GM21825 (cell line): Measurements from ENCODE around the gene RPS26.
A peak's percentile ranks its signal among the peaks of the same experiment; 100 is the strongest.
"Not testable (repeated sequence)": the region's sequence is repeated elsewhere in the genome, so short reads cannot be mapped to it uniquely, and the experiment has no call there.

Experiments
- ATAC-seq: cut with Tn5 transposase; IDR thresholded peaks from one replicate; pipeline ENCODE4 v1.9.1; 2021; ENCODE audit warnings: mild to moderate bottlenecking, moderate library complexity; ENCODE audit not compliant: unreplicated experiment

Gene RPS26

GRCh38 chr12:56041552-56042429 is at the start of gene RPS26:
TSS of gene RPS26 (plus strand) at chr12:56041918. CDS start at chr12:56042167, 249 bp downstream.
- ATAC-seq, result peak; percentile 92

- no peak for ATAC-seq
These were observed 48.4 kb upstream of the RPS26 start for GRCh38 chr12:55993230-55993853.

- ATAC-seq, result no peak
These were observed 46.4 kb upstream of the RPS26 start for GRCh38 chr12:55995366-55995765.

DNA sequence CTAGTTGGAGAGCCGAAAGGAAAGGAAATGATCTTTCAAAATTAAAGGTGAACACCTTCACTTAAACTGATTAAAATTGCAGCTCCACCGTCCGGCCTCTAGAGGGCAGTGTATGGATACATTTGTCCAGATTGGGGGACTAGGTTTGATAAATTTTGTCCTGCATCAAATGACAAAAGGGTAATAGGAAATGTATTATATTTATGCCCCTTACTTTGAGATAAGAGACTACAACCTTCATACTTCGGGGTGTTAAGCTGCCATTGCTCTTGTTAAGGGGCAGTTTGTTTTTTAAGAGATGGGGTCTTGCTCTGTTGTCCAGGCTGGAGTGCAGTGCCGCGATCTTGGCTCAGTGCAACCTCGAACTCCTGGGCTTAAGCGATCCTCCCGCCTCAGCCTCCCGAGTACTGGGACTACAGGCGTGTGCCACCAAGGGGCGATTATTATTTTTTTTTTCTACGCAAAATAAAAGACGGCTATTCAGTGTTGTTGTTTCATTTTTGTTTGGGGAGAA is 45.5 kb upstream of the RPS26 start:
- ATAC-seq, result no peak

DNA sequence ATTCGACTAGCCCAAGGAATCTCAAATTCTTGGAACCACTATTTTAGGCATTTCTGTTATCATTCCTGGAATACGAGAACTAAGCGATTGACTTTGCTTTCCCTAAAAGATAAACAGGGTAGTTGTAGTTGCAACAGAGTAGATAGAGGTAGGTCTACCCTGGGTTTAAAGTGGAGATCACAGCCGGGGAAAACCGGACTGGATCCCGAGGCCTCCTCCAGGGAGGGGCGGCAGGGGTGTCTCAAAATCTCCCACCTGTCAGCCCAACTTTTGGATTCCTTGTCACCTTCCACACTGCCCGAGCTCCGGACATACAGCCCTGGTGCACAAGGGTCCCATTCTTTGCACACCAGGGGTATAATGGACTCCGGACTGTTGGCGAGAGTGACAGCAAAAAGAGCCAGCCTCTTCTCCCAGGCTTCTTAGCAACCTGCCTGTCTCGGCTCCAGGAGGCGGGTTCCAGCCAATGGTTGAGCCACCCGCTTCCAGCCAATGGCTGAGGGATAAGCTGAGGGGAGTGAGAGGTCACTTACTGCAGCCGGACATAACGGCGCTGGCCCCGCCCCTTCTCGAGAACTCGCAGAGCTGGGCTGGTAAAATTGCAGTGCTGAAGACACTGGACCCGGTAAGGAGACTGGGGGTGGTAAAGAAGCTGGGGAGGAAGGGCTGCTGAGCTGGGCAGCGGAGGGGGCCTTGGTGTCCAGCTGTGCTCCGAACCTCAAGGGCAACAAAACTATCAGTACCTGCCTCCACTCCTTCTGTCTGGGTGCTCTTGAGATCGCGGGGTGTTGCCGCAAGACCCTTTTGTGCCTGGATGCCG is 44.8 kb upstream of the RPS26 start, which contains the start of gene SUOX:
Gene SUOX, plus strand, starts transcription at position 562 of the 820 bp plus-strand sequence. CDS start 4,946 bp downstream, outside the sequence.
- peak; percentile 98 for ATAC-seq

DNA sequence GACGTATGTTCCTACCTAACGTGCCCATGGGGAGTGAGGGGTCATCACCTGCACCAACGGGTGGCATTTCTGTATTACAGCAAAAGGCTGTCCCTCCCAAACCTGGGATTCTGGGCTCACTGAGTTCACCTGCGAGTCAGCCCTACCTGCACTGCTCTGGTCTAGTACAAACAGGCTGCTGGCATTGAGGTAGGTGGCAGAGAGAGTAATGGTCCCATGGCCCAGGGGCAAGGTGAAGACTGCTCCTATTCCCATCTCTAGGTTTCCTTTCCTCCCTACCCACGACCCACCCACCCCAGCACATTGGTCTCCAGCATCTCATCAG is 44.2 kb upstream of the RPS26 start:
- ATAC-seq, result no peak

DNA sequence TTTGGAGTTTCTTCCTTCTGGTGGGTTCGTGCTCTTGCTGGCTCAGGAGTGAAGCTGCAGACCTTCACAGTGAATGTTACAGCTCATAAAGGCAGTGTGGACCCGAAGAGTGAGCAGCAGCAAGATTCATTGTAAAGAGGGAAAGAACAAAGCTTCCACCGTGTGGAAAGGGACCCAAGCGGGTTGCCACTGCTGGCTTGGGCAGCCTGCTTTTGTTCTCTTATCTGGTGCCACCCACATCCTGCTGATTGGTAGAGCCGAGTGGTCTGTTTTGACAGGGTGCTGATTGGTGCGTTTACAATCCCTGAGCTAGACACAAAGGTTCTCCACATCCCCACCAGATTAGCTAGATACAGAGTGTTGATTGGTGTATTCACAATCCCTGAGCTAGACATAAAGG is 42.2 kb upstream of the RPS26 start:
- ATAC-seq, result not testable (repeated sequence)

GRCh38 chr12:55999999-56000540 is 41.6 kb upstream of the RPS26 start:
- ATAC-seq, result not testable (repeated sequence)

DNA sequence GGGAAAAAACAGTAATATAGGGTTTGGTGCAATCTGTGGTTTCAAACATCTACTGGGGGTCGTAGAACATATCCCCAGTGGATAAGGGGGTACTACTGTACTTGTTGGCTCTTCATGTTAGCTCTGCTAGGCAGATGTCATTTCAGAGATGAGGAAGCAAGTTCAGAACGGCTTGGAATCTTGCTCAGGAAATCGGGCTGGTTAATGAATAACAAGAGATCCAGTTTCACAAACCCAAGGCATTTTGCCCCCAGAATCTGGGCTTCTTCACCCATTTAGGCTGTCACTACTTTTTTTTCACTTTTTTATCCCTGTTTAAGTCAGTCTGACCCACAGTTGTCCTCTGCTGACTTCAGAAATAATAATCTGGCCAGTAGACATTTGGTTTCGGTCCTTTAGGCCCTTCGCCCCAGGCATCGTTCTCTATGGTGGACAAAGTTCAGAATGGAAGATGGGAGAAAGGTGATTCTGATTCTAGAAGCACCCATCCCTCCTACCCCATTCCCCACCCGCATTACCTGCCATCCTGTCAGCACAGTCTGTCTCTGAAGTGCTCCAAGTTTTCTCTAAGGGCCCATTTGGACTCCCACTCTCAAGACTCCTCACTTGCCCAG is 40.1 kb upstream of the RPS26 start:
- ATAC-seq, result no peak

DNA sequence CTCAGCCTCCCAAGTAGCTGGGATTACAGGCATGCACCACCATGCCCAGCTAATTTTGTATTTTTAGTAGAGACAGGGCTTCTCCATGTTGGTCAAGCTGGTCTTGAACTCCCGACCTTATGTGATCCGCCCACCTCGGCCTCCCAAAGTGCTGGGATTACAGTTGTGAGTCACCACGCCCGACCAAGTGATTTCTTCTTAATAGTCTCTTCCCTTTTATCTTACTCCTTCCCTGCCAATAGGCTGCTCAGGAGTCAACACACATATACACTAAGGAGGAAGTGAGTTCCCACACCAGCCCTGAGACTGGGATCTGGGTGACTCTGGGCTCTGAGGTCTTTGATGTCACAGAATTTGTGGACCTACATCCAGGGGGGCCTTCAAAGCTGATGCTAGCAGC is 38.3 kb upstream of the RPS26 start:
- ATAC-seq, result not testable (repeated sequence)

DNA sequence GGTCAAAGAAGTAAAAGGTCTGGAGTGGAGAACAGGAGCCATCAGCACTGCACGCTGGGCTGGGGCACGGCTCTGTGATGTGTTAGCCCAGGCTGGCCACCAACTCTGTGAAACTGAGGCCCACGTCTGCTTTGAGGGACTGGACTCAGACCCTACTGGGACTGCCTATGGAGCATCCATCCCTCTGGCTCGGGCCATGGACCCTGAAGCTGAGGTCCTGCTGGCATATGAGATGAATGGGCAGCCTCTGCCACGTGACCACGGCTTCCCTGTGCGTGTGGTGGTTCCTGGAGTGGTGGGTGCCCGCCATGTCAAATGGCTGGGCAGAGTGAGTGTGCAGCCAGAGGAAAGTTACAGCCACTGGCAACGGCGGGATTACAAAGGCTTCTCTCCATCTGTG is 37.5 kb upstream of the RPS26 start:
- ATAC-seq, result no peak

DNA sequence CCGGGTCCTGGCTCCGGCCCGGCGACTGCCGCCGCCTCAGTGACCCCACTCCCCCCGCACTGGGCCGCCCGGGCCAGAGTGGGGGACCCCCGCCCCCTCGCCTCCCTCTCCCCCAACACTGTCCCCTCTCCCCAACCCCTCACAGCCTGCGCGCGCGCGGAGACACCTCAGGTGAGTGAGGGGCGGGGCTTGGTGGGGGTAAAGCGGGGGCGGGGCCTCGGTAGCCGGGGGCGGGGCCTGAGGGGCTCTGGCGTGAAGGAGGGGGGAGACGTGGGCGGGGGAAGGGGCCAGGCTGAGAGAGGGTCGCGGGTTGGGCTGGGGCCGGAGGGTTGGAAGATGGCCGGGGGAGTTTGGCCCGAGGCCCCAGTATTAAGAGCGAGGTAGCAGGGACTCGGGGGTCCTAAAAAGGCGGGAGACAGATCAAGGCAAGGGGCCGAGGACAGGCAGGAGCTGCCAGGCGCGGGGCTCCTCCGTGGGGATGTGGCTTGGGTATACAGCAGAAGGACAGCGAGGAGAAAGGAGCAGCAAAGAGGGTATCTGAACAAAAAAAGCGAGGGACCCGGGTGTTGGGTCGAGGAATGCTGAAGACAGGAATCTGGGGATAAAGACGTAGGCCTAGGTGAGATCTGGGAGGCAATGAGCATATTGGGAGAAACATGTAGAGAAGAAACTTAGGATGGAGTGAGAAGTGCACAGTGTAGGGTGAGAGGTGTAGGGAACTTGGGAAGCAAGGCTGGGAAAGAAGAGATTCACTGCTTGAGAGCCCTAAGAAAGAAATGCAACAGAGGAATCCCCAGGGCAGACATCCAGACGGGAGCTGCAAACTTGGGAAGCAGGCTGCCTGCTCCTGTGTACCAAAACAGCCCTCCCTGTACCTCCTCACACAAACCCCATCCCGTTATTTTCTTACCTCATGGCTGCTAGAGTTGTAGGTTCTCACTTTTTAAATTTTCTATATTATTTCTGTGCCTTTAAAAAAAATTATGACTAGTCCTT is 33.9 kb upstream of the RPS26 start:
- ATAC-seq, result no peak

- no peak for ATAC-seq
These were observed 31.6 kb upstream of the RPS26 start for GRCh38 chr12:56010111-56010570.

DNA sequence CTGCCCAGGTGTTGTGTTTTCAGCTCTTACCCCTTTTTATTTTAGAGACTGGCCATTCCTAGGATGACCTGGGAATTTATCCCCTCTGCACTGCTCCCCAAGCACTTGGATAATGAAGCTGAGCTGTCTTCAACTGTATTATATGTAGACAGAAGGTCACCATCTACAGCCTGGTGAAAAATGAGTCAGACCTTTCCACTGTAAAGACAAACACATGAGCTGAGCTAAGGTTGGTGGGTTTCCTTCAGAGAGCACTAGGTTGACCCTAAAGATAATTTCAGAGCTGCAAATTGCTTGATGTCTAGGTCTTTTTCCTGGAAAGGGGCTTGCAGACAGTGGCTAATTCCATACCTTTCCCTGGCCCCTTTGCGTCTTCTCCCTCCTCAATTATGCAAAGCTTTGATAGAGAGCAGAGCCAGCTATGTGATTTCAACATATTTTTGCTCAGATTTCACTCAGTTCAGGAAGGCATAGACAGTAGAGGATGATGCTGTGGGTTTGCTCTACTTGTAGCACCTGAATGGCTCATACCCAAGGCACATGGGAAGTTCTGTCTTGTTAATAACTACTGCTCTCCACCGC is 30.1 kb upstream of the RPS26 start:
- no peak for ATAC-seq

DNA sequence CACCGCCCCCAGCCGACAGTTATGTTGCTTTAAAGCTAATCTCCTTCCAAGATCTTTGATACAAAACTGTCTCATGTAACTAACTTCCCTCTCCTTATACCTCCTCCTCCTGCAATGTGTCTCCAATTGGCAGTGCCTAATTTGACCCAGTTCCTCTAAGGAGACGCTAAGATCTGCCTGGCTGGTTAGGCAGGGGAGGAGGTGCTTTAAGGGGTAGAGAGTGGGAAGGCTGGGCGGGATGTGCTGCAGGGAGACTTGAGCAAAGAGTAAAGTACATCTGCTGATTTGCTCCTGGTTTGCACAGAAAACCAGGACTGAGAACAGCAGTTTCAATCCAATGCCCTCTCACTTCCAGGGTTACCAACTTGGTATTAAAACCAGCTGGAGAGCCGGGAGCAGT is 28.2 kb upstream of the RPS26 start:
- ATAC-seq, result no peak

- no peak for ATAC-seq
These were observed 27.5 kb upstream of the RPS26 start for GRCh38 chr12:56014205-56014604.

DNA sequence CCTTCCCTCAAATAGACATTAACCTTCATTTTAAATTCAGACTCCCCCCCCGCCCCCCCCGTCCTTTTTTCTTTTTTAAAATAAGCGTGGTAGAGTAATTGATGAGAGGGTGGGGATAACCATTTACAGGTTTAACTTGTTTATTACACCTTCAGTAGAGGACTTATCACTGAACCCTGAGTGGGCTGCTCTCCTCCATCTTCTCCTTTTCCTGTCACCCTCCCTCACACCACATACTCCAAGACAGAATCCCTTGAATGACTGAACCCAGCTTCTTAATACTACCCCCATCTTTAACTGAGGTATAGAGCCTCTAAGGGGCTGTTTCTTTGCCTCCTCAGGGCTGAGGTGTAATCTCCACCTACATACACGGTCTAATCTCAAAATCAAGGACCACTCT is 24.5 kb upstream of the RPS26 start:
- ATAC-seq, result no peak

- no peak for ATAC-seq
These were observed 23.4 kb upstream of the RPS26 start for GRCh38 chr12:56018356-56018755.
